B cell (primary cell): ENCODE data around the gene RNF215. TPM values are rescaled to one million over a fixed set of nuclear protein-coding genes. Genes with fewer than 3 reads are reported as not detected.
A peak's percentile ranks its signal among the peaks of the same experiment; 100 is the strongest.

Experiments
- ATAC-seq: fragments of 200-7000 bp; cut with Tn5 transposase; one replicate; pipeline ENCODE4 v1.10.0; 2021; ENCODE audit warnings: low read depth, mild to moderate bottlenecking, moderate number of reproducible peaks, moderate library complexity
- CTCF ChIA-PET: fragments of 350-600 bp; sonication (Branson Sonifier 250); formaldehyde crosslinking; loops from one replicate; lab custom pipeline; 2021; ENCODE audit warnings: antibody characterized with exemption, inconsistent platforms; lab: Charles Lee
- POLR2A ChIA-PET: fragments of 350-600 bp; sonication (Branson Sonifier 250); formaldehyde crosslinking; loops from one replicate; lab custom pipeline; 2021; ENCODE audit warnings: antibody characterized with exemption; lab: Charles Lee
- DNase-seq: peaks from one replicate; pipeline ENCODE4 v3.0.0; 2013
- H2AFZ ChIP-seq: 2 replicates; pipeline ENCODE4 v1.6.1; 2012; ENCODE audit warnings: mild to moderate bottlenecking, low read depth, low read length; ENCODE audit not compliant: insufficient read depth, poor library complexity, severe bottlenecking
- H3K27ac ChIP-seq, 2 donors: 1 replicate in 1 of 2; 2 replicates in 1 of 2; pipeline ENCODE4 v1.5.1; 2012 to 2013; ENCODE audit warnings: low read length in 2 of 2, mild to moderate bottlenecking in 2 of 2, moderate library complexity in 1 of 2
- H3K27me3 ChIP-seq, 4 experiments: fragments of 200-600 bp in 1 of 4; sonication (generic) in 1 of 4; replicated peaks in 1 of 4; 1 replicate in 2 of 4; 2 replicates in 2 of 4; pipeline versions ENCODE4 v1.6.1 to v1.7.0; 2013 to 2016; ENCODE audit warnings: low read length in 3 of 4, mild to moderate bottlenecking in 2 of 4, mixed read lengths in 1 of 4, moderate library complexity in 1 of 4; ENCODE audit not compliant: insufficient read depth in 4 of 4, control insufficient read depth in 3 of 4; ENCODE audit errors: control extremely low read depth in 1 of 4
- H3K36me3 ChIP-seq, 2 experiments: replicated peaks in 1 of 2; 1 replicate in 1 of 2; 2 replicates in 1 of 2; pipeline versions ENCODE4 v1.6.1 to v1.7.1; 2013; ENCODE audit warnings: low read length in 1 of 2; ENCODE audit not compliant: insufficient read depth in 2 of 2, control insufficient read depth in 1 of 2; ENCODE audit errors: control extremely low read depth in 1 of 2, extremely low read depth in 1 of 2
- H3K4me1 ChIP-seq, 2 donors: fragments of 200-600 bp in 1 of 2; sonication (generic) in 1 of 2; 1 replicate in 1 of 2; 2 replicates in 1 of 2; pipeline versions ENCODE4 v1.5.1 to v1.6.1; 2013 to 2017; ENCODE audit warnings: low read length in 2 of 2; ENCODE audit not compliant: control insufficient read depth in 2 of 2, insufficient read depth in 2 of 2
- H3K4me2 ChIP-seq: replicated peaks from 2 replicates; pipeline ENCODE3; 2012; ENCODE audit warnings: mild to moderate bottlenecking, low read depth, low read length; ENCODE audit not compliant: poor library complexity, severe bottlenecking
- H3K4me3 ChIP-seq, 5 experiments: fragments of 200-600 bp in 1 of 5; sonication (generic) in 1 of 5; 1 replicate in 3 of 5; 2 replicates in 2 of 5; pipeline versions ENCODE4 v1.5.1 to v1.7.0; 2011 to 2016; ENCODE audit warnings: low read length in 4 of 5, mild to moderate bottlenecking in 4 of 5, low read depth in 2 of 5, control low read depth in 1 of 5, moderate library complexity in 1 of 5; ENCODE audit not compliant: insufficient read depth in 1 of 5; ENCODE audit errors: control extremely low read depth in 1 of 5, extremely low read depth in 1 of 5
- H3K79me2 ChIP-seq: fragments of 200-600 bp; sonication (generic); one replicate; pipeline ENCODE4 v1.6.0; 2016; ENCODE audit warnings: low read length; ENCODE audit not compliant: control insufficient read depth, insufficient read depth
- H3K9ac ChIP-seq: fragments of 200-600 bp; sonication (generic); 2 replicates; pipeline ENCODE4 v1.6.1; 2017; ENCODE audit warnings: mild to moderate bottlenecking, low read length, moderate library complexity
- H3K9me3 ChIP-seq, 3 donors: one replicate each; pipeline versions ENCODE4 v1.6.1 to v1.7.1; 2013; ENCODE audit warnings: low read length in 2 of 3; ENCODE audit not compliant: control insufficient read depth in 2 of 3, insufficient read depth in 1 of 3; ENCODE audit errors: control extremely low read depth in 1 of 3
- H4K20me1 ChIP-seq: 2 replicates; pipeline ENCODE4 v1.6.0; 2012; ENCODE audit warnings: mild to moderate bottlenecking, low read length; ENCODE audit not compliant: insufficient read depth, control insufficient read depth, poor library complexity, severe bottlenecking
- H3K27ac Mint-ChIP-seq: one replicate; pipeline ENCODE4 v1.8.0; 2021; ENCODE audit warnings: mixed read lengths
- H3K27me3 Mint-ChIP-seq: one replicate; pipeline ENCODE4 v1.8.0; 2021; ENCODE audit warnings: mixed read lengths
- H3K4me1 Mint-ChIP-seq: one replicate; pipeline ENCODE4 v1.8.0; 2021; ENCODE audit warnings: mixed read lengths
- H3K4me3 Mint-ChIP-seq: one replicate; pipeline ENCODE4 v1.8.0; 2021; ENCODE audit warnings: mixed read lengths
- H3K9me3 Mint-ChIP-seq: one replicate; pipeline ENCODE4 v1.8.0; 2022; ENCODE audit warnings: mixed read lengths; ENCODE audit not compliant: insufficient read depth
- EZH2 ChIP-seq: IDR thresholded peaks from 2 replicates; pipeline ENCODE4 v1.6.1; 2012; ENCODE audit warnings: borderline replicate concordance, low read depth, mild to moderate bottlenecking, moderate library complexity, low read length; ENCODE audit not compliant: insufficient read depth, poor library complexity, severe bottlenecking
- WGBS: methylation state at CpG from one replicate; pipeline ENCODE4 v1.1.5; 2013; ENCODE audit warnings: missing lambda C conversion rate; ENCODE audit not compliant: insufficient coverage; 5-methylcytosine and 5-hydroxymethylcytosine counted together
- intact Hi-C: fragments of 100-400 bp; cut with micrococcal nuclease; formaldehyde crosslinking; loops from one replicate; pipeline ENCODE4 v1.10.0; 2022
- polyA plus RNA-seq: library from polyadenylated mRNA; depleted of rRNA; stranded (reverse); fragments of >200 nt; gene quantifications from 2 replicates; pipeline ENCODE4 v1.2.3, GENCODE V29; 2012
- total RNA-seq, 2 donors: library from RNA; stranded (reverse); fragments of 120-200 nt in 1 of 2; gene quantifications; 1 replicate in 1 of 2; 2 replicates in 1 of 2; pipeline versions ENCODE4 v1.2.3 to v1.2.4, GENCODE V29; 2013 to 2022
- TF ChIP-seq, protein P1 (sequence below): fragments of 200-600 bp; IDR thresholded peaks from one replicate; pipeline ENCODE4 v1.8.0; 2022; ENCODE audit warnings: antibody characterized with exemption, mild to moderate bottlenecking

The RNF215 gene
- total and polyA plus RNA-seq, 2 donors (not counting 1 experiment from before 2014, with no cell fraction given), result 8.8 to 18.6 TPM

DNA sequence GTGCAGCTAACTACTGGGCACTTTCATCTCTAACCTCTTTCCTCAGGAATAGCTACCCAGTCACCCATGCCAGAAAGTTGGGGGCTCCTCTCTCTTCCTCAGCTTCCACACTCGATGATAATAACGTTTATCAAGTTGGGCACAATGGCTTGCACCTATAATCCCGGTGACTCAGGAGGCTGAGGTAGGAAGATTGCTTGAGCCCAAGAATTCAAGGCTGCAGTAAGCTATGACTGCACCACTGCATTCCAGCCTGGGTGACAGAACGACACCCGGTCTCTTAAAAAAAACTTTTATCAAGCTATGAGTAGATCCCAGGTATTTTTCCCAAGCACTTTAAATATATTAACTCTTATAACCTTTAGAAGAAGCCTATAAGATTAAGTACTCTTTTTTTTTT is 32.6 kb downstream of the RNF215 start:
- no peak overlapping the region for H2AFZ ChIP-seq
- H3K4me3 ChIP-seq, result no peak overlapping the region
- ChIA-PET POLR2A (interaction anchor here (1.8 kb wide), 1 partner anchor 28 kb away, joined by 7 read pairs; the partner anchor contains the start of gene TBC1D10A), CTCF (interaction anchor here (0.6 to 12.3 kb wide), 4 partner anchors 29 to 239 kb away, joined by 3 to 169 read pairs (median 4); partner anchors contain the start of gene CASTOR1)
- H3K27me3 ChIP-seq, result no peaks in the 10 kb centered on the region
- no peak for TF ChIP-seq EZH2
- TF ChIP-seq, protein P1, sequence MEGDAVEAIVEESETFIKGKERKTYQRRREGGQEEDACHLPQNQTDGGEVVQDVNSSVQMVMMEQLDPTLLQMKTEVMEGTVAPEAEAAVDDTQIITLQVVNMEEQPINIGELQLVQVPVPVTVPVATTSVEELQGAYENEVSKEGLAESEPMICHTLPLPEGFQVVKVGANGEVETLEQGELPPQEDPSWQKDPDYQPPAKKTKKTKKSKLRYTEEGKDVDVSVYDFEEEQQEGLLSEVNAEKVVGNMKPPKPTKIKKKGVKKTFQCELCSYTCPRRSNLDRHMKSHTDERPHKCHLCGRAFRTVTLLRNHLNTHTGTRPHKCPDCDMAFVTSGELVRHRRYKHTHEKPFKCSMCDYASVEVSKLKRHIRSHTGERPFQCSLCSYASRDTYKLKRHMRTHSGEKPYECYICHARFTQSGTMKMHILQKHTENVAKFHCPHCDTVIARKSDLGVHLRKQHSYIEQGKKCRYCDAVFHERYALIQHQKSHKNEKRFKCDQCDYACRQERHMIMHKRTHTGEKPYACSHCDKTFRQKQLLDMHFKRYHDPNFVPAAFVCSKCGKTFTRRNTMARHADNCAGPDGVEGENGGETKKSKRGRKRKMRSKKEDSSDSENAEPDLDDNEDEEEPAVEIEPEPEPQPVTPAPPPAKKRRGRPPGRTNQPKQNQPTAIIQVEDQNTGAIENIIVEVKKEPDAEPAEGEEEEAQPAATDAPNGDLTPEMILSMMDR, result no peak
- peak overlapping the region in 1 of 2 donors; percentile 37 for H3K27ac ChIP-seq
- Mint-ChIP-seq H3K4me3 (peak overlapping the region; percentile 38), H3K27me3 (no peaks in the 10 kb centered on the region), H3K4me1 (peaks cover 52% of the 10 kb centered on the region), H3K27ac (peak overlapping the region; percentile 27), H3K9me3 (no peaks in the 10 kb centered on the region)
- H3K9ac ChIP-seq, result no peak overlapping the region
- intact Hi-C loops, result no loop called here
- peak overlapping the region; percentile 84 for H3K4me2 ChIP-seq
- H3K79me2 ChIP-seq, result peaks cover 82% of the 10 kb centered on the region
- 100% methylated on average over 1 of the region's 5 CpGs for WGBS
- no peaks in the 10 kb centered on the region for H3K9me3 ChIP-seq
- DNase-seq (no peak), ATAC-seq (no peak)
- peaks cover 24 to 35% of the 10 kb centered on the region in 2 donors for H3K4me1 ChIP-seq
- H3K36me3 ChIP-seq, result peaks cover 9 to 38% of the 10 kb centered on the region in 2 experiments
- peaks cover 68% of the 10 kb centered on the region for H4K20me1 ChIP-seq

DNA sequence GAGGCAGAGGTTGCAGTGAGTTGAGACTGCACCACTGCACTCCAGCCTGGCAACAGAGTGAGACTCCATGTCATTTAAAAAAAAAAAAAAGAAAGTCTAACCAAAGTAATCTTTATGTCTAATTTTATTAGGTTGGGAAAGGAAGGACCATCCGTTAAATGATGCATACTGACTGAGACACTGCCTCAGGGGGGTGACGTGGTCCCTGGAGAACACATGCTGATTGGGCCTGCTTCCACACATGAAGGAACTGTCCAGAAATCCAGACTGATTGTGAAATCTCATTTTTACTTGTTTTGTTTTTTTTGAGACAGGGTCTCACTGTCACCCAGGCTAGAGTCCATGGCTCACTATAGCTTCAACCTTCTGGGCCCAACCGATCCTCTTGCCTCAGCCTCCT is 36.0 kb downstream of the RNF215 start:
- no peaks in the 10 kb centered on the region for H3K27me3 Mint-ChIP-seq
- ChIA-PET POLR2A (interaction anchor here (0.7 kb wide), 1 partner anchor 24 kb away, joined by 3 read pairs; the partner anchor contains the start of gene TBC1D10A), CTCF (interaction anchor here (0.6 to 12.3 kb wide), 3 partner anchors 25 to 63 kb away, joined by 3 to 169 read pairs (median 5); partner anchors contain the start of genes CASTOR1 and TBC1D10A)
- Histone ChIP-seq H2AFZ (no peak overlapping the region), H3K27me3 (no peaks in the 10 kb centered on the region), H3K4me3 (no peak overlapping the region), H3K79me2 (peaks cover 94% of the 10 kb centered on the region), H3K4me2 (no peak overlapping the region), H3K9me3 (no peaks in the 10 kb centered on the region), H3K27ac (no peak overlapping the region), H3K36me3 (peaks cover 15 to 66% of the 10 kb centered on the region in 2 experiments), H3K9ac (no peak overlapping the region), H4K20me1 (peaks cover 87% of the 10 kb centered on the region), H3K4me1 (peaks cover 20 to 26% of the 10 kb centered on the region in 2 donors)
- ATAC-seq (no peak), DNase-seq (no peak)
- peaks cover 52% of the 10 kb centered on the region for H3K4me1 Mint-ChIP-seq
- WGBS, result 96% methylated on average over 3 of the region's 3 CpGs
- H3K9me3 Mint-ChIP-seq, result no peaks in the 10 kb centered on the region
- intact Hi-C loops, result no loop called here
- no peak overlapping the region for H3K4me3 Mint-ChIP-seq
- no peak overlapping the region for H3K27ac Mint-ChIP-seq
- TF ChIP-seq, protein P1, result no peak
- TF ChIP-seq EZH2, result no peak
